GM20431 (cell line): ENCODE measurements around the gene KCNE1.
"Not testable (repeated sequence)": the region's sequence is repeated elsewhere in the genome, so short reads cannot be mapped to it uniquely, and the experiment has no call there.

Experiments used
- in situ Hi-C: fragments of 300-500 bp; cut with MseI, MboI; formaldehyde crosslinking; loops from one replicate; pipeline ENCODE4 v1.15.0; 2020; ENCODE audit warnings: low sequenced_read_pairs; ENCODE audit not compliant: unreplicated experiment

KCNE1 gene

DNA sequence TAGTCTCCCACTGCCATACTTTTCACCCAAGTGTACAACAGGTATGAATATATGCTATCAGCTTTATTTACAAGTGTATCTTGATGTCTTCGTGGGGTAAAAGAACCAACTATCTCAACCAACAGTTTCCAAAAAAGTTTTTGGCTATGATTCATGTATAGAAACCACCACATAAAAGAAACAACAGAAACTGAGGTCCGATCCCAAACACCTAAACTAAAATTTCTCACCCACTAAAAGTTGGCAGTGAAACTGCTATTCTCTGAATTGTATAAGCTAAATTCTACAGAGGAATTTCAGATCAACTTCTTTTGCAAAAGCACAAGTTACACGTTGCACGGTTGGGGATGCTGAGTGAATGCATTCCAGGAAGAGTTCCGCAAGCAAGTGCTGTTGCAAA is 5.0 kb upstream of the KCNE1 start:
- in situ Hi-C loops: no loop called here

DNA sequence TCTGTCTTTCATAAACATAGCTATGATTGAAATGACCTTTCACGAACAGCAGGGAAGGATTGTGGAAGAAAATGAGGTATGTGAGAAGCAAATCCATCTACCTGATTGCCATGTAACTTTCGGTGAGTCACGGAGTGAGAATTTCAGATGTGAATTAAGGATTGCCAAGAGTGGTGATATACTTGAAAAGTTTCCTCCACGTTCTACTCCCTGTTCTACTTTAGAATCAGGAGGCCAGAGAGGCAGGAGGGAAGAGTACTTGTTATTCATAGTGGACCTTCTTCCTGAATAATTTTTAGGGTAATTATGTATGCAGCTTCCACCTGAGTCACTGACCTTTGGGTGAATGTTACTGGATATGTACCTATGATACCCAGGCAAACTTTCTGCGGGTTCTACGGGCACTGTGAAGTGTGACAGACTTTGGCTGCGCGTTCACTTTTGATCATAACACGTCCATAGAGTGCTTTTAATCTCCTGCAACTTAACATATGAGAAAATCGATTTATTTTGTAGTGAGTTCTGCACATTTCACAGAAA is 2.6 kb upstream of the KCNE1 start:
- in situ Hi-C loops: no loop called here

- in situ Hi-C loops: no loop called here
These were observed 1.2 kb upstream of the KCNE1 start for GRCh38 chr21:34513129-34513675.

DNA sequence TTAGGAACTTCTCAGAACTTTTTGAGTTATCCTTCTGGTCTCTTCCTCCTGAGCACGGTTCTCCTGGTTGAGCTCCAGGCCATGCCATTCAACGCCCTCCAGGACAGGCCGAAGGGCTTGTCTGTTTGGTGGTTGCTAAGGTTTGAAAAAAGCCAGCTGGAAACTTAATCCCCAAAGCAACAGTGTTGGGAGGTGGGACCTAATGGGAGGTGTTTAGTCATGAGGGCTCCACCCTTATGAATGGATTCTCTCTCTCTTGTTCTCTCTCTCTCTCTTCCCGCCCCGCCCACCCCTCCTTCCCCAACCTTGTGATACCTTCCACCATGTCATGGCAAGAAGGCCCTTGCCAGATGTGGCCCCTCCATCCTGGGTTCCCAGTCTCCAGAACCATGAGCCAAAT is 829 bp downstream of the KCNE1 start:
- in situ Hi-C loops: no loop called here

DNA sequence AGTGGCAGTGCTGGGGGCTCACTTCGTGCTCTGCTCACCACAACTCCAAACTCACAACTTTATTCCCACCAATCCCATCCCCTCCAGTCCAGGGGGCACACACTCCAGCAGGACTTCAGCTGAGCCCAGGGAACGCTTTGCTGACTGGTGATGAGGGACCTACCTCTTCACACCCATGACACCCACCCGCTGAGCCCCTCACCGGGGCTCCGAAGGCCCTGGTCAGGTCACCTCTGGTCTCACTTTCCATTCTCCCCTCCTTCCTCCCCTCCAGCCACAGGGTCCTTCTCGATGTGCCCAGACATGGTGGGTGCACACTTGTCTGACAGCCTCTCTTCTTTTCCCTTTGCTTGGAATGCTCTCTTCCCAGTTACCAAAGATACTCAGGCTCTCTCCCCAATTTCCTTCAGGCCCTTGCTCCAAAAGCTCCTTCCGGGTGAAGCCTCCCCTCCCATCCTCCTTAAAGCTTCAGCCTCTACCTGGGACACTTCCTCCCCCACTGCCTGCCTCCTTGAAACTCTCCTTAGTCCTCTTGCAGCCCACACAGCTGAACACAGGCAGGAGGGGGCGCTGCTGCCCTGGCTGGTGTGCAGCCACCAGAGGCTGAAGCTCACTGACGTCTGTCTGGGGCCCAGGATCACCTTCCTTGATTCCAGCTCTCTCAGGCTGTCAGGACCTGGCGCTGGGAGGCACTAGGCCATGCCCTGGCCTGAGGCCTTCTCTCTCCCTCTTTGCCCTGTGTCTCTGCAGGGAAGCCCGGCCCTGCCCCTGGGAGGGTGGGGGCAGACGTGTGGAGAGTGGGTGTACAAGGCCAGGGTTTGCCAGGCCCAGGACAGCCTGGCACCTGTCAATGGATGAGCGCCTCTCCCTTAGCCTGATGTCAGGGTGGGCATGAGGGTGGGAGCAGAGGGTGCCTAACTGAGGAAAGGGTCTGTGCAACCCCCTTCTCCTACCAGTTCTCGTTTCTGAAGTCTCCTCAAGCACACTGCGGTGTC is 1.6 kb downstream of the KCNE1 start:
- in situ Hi-C loops: no loop called here

DNA sequence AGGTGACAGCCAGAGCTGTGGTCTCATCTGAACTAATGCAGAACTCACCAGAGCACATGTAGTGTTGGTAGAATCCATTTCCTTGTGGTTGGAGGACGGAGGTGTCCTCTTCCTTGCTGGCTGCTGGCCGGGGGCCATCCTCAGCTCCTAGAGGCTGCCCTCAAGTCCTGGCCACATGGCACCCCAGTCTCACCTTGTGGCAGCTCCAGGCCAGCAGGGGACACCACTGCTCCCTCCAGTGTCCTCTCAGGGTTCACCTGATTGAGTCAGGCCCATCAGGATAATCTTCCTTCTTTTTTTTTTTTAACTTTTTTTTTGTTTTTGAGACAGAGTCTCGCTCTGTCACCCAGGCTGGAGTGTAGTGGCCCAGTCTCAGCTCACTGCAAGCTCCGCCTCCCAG is 2.9 kb downstream of the KCNE1 start:
- in situ Hi-C loops: no loop called here

GRCh38 chr21:34504595-34504994 is 7.4 kb downstream of the KCNE1 start:
- in situ Hi-C loops: no loop called here

DNA sequence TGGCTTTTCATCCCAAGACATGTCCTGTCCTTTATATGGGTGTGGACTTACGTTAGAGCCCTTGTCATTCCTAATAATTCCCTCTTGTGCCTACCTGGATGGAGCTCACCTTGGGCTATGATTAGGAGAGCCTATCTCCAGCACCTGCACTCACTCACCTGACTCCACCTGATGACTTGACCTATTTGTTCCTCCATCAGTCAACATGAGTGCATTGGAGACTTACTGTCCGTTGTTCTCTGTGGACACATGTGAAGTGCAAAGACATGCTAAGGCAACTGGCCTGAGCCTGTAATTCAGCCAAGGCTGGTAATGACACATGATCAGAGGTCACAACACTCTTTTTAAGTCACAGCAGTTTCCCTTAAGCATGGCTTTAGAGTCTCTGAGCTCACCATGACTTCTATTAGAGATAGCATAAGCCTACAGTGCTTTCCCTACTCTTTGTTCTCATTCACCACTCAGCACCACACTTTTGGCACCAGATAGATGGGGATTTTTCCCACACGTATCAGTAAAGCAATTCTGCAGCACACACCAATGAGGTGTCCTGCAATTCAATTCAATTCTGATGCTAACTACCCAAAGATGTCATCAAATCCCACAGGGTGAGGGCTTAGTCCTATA is 9.4 kb downstream of the KCNE1 start:
- in situ Hi-C loops: no loop called here

- in situ Hi-C loops: no loop called here
These were observed 10.3 kb downstream of the KCNE1 start for GRCh38 chr21:34501716-34502115.

DNA sequence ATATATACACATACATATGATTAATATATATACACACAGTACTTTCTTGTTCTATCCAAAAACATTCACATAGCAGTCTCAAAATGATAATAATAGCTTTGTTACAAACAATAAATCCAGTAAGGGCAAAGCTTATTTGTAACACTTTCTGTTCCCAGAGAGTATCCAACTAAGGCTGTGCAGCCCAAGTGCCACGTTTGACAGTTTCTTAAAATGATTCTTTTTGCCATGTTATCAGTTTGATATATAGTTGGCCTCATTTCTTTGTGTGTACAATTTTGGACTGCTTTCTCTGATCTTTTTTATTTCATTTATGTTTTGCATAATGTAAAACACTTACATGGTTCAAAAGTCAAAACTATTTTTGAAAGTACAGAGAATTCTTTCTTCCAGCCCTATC is 11.8 kb downstream of the KCNE1 start:
- in situ Hi-C loops: no loop called here

- in situ Hi-C loops: no loop called here
These were observed 12.9 kb downstream of the KCNE1 start for GRCh38 chr21:34499116-34499515.

- in situ Hi-C loops: no loop called here
These were observed 13.4 kb downstream of the KCNE1 start for GRCh38 chr21:34498623-34499022.

GRCh38 chr21:34483854-34484253 is 28.2 kb downstream of the KCNE1 start:
- in situ Hi-C loops: not testable (repeated sequence)

- in situ Hi-C loops: not testable (repeated sequence)
These were observed 28.6 kb downstream of the KCNE1 start for GRCh38 chr21:34483435-34483834.

GRCh38 chr21:34467333-34467732 is 44.7 kb downstream of the KCNE1 start:
- in situ Hi-C loops: not testable (repeated sequence)

DNA sequence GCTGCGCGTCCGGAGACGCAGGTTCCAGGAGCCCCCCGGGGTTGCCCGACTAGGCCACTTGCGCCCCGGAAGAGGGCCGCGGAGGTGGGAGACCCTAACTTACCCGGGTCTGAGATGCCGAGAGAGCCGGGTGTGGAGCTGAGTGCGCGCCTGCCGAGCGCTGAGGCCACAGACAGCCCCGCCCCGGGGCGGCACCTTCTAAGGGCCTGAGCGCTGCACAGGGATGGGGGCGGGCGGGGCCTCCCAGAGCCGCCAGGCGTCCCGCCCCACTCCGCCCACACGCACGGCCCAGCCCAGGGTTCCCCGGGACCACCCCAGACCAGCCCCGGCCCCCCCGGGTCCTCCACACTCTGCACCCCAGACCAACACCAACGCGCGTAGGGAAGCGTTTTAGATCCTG is 52.6 kb downstream of the KCNE1 start:
- in situ Hi-C loops: not testable (repeated sequence)

GRCh38 chr21:34458266-34458665 is 53.7 kb downstream of the KCNE1 start:
- in situ Hi-C loops: not testable (repeated sequence)

DNA sequence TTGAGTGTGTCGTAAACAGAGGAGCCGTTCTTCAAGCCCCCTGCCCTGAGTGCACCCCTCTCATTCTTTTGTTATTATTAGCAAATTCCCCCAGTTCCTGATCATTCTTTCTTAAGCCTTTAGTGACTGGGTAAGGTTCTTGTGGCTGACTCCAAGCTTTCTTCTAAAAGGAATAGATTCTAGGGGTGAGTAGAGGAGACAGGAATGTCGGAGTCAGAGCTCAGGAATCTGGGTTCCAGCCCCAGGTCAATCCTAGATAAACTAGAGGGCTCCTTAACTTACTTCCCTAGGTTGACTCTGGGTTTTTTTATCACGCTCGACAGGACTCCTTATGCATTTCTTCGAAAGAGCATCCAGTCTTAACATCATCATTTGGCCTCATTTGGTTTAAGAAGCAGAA is 55.8 kb downstream of the KCNE1 start:
- in situ Hi-C loops: not testable (repeated sequence)

GRCh38 chr21:34455628-34456027 is 56.4 kb downstream of the KCNE1 start:
- in situ Hi-C loops: not testable (repeated sequence)

- in situ Hi-C loops: not testable (repeated sequence)
These were observed 65.0 kb downstream of the KCNE1 start for GRCh38 chr21:34447018-34447417.

- in situ Hi-C loops: not testable (repeated sequence)
These were observed 68.5 kb downstream of the KCNE1 start for GRCh38 chr21:34443486-34443885.
